WI38 (cell line): ENCODE measurements around the gene DDX11.
"Not testable (repeated sequence)": the region's sequence is repeated elsewhere in the genome, so short reads cannot be mapped to it uniquely, and the experiment has no call there.

Experiments used
- H3K4me3 ChIP-seq: 2 replicates; pipeline ENCODE4 v1.5.1; 2011; ENCODE audit warnings: low read depth, mild to moderate bottlenecking, control low read depth, low read length
- TF ChIP-seq, protein P1 (sequence below): IDR thresholded peaks from 2 replicates; pipeline ENCODE4 v1.5.1; 2012; ENCODE audit warnings: low read depth, mild to moderate bottlenecking, control low read depth, low read length

DDX11 gene

DNA sequence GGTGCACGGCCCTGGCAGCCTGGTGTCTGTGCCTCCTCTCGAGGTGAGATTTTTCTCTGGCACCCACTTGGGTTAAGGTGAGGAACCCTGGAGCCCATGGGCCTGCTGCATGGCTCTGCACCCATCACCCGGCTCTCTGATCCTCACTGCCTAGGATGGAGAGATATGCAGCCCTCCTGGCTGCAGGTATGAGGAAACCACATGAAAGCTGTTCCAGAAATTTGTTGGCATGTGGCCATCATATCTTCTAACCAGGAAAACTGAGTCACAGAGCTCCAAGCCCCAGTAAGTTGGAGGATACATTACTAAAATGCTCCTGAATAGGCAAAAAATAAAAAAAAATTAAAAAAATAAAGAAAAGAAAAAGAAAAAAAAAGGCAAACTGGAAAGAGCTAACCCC, 39.3 kb upstream of the DDX11 start:
- TF ChIP-seq, protein P1, sequence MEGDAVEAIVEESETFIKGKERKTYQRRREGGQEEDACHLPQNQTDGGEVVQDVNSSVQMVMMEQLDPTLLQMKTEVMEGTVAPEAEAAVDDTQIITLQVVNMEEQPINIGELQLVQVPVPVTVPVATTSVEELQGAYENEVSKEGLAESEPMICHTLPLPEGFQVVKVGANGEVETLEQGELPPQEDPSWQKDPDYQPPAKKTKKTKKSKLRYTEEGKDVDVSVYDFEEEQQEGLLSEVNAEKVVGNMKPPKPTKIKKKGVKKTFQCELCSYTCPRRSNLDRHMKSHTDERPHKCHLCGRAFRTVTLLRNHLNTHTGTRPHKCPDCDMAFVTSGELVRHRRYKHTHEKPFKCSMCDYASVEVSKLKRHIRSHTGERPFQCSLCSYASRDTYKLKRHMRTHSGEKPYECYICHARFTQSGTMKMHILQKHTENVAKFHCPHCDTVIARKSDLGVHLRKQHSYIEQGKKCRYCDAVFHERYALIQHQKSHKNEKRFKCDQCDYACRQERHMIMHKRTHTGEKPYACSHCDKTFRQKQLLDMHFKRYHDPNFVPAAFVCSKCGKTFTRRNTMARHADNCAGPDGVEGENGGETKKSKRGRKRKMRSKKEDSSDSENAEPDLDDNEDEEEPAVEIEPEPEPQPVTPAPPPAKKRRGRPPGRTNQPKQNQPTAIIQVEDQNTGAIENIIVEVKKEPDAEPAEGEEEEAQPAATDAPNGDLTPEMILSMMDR = no peak
- no peak overlapping the region for H3K4me3 ChIP-seq

GRCh38 chr12:31035226-31035625, 38.4 kb upstream of the DDX11 start:
- TF ChIP-seq, protein P1 = no peak
- no peak overlapping the region for H3K4me3 ChIP-seq

DNA sequence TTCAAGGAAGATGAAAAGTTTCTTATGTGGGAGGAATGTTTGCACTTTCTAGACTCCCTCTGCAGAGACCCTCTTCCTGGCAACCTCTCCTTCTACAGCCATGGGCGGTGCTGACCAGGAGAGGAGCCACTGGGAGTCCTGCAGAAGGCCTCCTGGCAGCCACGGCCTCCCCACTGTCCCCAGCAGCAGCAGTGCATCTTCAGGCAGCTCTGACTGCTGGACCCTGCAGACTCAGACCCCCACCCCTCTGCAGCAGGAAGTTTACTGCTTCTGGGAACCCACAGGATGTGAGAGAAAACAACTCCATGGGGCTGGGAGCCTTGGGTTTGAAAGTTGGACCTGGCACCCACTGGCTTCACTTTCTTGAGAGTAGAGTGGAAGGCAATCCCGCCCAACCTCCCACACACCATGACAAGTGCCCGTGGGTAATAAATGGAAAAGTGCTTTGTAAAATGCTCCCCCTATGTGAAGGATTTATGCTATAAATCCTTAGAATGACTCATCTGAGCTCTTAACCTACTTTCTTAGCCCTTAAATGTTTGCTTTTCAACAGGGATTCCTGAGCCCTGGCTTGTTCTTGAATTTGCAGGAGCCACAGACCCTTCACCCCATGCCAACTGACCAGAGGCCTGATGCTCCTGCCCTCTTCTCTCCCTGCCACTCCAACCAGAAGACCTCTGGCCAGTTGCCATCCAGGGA, 37.5 kb upstream of the DDX11 start:
- TF ChIP-seq, protein P1 = no peak
- H3K4me3 ChIP-seq = no peak overlapping the region

GRCh38 chr12:31037028-31037427, 36.6 kb upstream of the DDX11 start:
- H3K4me3 ChIP-seq = no peak overlapping the region
- TF ChIP-seq, protein P1 = no peak

DNA sequence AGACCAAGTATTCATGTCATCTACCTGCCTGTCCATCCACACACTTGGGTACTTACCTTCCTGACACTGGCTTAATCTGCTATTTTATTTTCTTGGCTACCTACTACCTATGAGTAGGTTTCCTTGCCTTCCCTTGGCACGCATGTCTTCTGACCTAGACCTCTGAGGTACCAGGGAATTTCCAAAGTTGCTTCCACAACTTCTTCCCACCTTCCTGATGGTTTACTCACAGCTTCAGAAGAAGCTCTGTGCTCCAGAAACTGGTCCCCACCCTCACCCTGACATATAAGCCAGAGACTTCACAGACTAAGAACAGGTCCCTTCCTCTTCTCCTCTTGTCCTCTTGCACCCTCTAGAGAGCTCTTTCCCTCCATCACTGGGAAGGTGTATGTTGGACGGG, 35.7 kb upstream of the DDX11 start:
- H3K4me3 ChIP-seq = no peak overlapping the region
- TF ChIP-seq, protein P1 = no peak

- TF ChIP-seq, protein P1 = no peak
- no peak overlapping the region for H3K4me3 ChIP-seq
Measured at GRCh38 chr12:31041033-31041564, 32.6 kb upstream of the DDX11 start.

DNA sequence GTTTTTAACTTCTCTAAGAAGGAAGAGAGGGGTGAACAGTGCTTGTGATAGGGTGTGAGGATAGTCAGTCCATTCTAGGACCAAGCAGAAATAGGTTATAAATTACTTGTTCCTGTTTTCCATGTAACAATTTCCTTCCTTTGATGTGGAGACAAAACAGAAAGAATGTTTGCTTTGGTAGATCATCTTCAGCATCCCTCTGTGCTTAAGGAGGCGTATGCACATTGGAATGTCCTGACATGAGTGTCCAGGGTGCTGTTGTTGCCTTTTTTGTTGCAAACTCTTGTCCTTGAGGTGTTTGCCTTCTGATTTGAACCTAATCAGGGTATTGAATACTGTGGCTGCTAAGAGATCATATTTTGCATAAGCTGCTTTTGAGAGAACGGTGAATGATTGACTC, 23.5 kb upstream of the DDX11 start:
- not testable (repeated sequence) for H3K4me3 ChIP-seq

DNA sequence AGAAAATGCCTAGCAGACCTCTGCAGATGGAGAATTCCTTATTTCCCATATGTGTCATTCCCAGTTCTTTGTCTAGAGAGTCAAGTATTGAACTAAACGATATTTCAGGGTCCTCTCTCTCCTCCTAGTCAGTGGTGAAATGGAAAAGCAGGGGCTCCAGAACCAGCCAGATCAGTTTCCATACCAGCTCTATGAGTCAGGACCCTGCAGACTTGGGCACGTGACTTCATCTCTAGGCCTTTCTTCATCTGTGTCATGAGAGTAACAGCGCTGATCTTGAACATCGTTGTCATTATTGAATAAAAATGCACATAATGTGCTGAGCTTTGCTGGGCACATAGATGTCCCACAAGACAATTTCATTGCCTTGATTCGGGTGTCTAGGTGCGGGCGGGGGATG, 23.1 kb upstream of the DDX11 start:
- not testable (repeated sequence) for H3K4me3 ChIP-seq

DNA sequence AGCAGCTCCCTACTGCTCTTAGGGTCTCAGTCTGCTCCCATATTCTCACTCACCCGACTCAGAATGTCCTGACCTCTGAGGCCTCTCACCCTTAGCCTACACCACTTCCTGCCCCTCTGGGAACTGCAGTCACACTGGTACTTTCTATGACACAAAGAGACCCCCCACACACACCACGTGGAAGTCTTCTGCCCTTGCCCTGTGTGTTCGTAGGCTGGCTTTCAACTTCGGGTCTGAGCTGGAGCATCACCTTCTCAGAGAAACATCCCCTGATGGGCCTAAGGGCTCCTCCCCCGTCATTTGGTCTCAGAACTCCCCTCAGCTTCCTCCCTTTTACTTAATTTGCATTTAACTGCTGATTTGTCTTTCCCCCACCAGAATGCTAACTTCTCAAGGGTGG, 22.0 kb upstream of the DDX11 start:
- H3K4me3 ChIP-seq = not testable (repeated sequence)

DNA sequence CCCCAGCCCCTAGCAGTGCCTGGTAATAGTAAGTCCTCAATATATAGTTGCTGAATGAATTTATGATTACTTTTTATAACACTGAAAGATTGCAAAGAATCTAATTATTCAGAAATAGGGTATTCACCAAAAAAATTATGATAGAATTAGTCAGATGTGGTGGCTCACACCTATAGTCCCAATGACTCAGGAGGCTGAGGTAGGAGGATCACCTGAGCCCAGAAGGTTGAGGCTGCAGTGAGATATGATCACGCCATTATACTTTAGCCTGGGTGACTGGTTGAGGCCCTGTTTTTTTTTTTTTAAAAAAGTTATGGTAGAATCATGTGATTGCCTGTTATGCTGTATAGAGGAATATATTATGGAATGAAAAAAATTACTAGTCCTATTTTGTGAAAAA, 21.5 kb upstream of the DDX11 start:
- not testable (repeated sequence) for H3K4me3 ChIP-seq

- H3K4me3 ChIP-seq = not testable (repeated sequence)
Measured at GRCh38 chr12:31052666-31053439, 20.8 kb upstream of the DDX11 start.
